ENCODE results near the gene ENDOV. TPM values are rescaled to one million over a fixed set of nuclear protein-coding genes. Genes with fewer than 3 reads are reported as not detected.

Gene ENDOV
- total RNA-seq, 4 donors from 2014 or later, result 9.1 to 14.7 (median 13.0) TPM

- intact Hi-C loops (cut with DNase I), result loop anchor here (5.0 to 10.0 kb wide), 2 partner anchors 436 to 554 kb away; no protein-coding TSS in a partner anchor
- Histone ChIP-seq H3K27ac (replicated peaks in 1 of 4) (no peak overlapping the region), H3K9me3 (no peaks in the 10 kb centered on the region), H3K4me3 (no peak overlapping the region), H3K27me3 (no peaks in the 10 kb centered on the region), H3K4me1 (peaks cover 3 to 14% (median 9%) of the 10 kb centered on the region in 4 donors), H3K36me3 (peaks cover 3 to 41% (median 23%) of the 10 kb centered on the region in 4 donors)
- WGBS, result 91% methylated on average over 6 of the region's 12 CpGs
- DNase-seq (ENCODE audit: extremely low spot score), result no peak
- TF ChIP-seq, protein P1, sequence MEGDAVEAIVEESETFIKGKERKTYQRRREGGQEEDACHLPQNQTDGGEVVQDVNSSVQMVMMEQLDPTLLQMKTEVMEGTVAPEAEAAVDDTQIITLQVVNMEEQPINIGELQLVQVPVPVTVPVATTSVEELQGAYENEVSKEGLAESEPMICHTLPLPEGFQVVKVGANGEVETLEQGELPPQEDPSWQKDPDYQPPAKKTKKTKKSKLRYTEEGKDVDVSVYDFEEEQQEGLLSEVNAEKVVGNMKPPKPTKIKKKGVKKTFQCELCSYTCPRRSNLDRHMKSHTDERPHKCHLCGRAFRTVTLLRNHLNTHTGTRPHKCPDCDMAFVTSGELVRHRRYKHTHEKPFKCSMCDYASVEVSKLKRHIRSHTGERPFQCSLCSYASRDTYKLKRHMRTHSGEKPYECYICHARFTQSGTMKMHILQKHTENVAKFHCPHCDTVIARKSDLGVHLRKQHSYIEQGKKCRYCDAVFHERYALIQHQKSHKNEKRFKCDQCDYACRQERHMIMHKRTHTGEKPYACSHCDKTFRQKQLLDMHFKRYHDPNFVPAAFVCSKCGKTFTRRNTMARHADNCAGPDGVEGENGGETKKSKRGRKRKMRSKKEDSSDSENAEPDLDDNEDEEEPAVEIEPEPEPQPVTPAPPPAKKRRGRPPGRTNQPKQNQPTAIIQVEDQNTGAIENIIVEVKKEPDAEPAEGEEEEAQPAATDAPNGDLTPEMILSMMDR (IDR thresholded peaks at IDR 0.05), result no peak
- TF ChIP-seq EP300 (IDR thresholded peaks at IDR 0.05) (no peak), POLR2A (IDR thresholded peaks at IDR 0.05; ENCODE audit: low read depth) (no peak), POLR2AphosphoS5 (IDR thresholded peaks at IDR 0.05) (no peak)
These were observed 13.4 kb downstream of the ENDOV start for GRCh38 chr17:80428363-80428762.

- intact Hi-C loops (cut with DNase I), result loop anchor here (5.0 to 10.0 kb wide), 2 partner anchors 436 to 554 kb away; no protein-coding TSS in a partner anchor
- H3K9me3 ChIP-seq, result no peaks in the 10 kb centered on the region
- DNase-seq (ENCODE audit: extremely low spot score), result no peak
- WGBS, result 88% methylated on average over 6 of the region's 11 CpGs
- H3K4me3 ChIP-seq, result no peak overlapping the region
- no peaks in the 10 kb centered on the region for H3K27me3 ChIP-seq
- no peak overlapping the region for H3K27ac ChIP-seq (replicated peaks in 1 of 4)
- H3K36me3 ChIP-seq, result peaks cover 3 to 43% (median 23%) of the 10 kb centered on the region in 4 donors
- H3K4me1 ChIP-seq, result peaks cover 0 to 11% (median 9%) of the 10 kb centered on the region in 4 donors
- no peak for TF ChIP-seq EP300 (IDR thresholded peaks at IDR 0.05)
- TF ChIP-seq POLR2A (IDR thresholded peaks at IDR 0.05; ENCODE audit: low read depth), result no peak
- no peak for TF ChIP-seq POLR2AphosphoS5 (IDR thresholded peaks at IDR 0.05)
- TF ChIP-seq, protein P1 (IDR thresholded peaks at IDR 0.05), result no peak
These were observed 13.8 kb downstream of the ENDOV start for GRCh38 chr17:80428796-80429195.

DNA sequence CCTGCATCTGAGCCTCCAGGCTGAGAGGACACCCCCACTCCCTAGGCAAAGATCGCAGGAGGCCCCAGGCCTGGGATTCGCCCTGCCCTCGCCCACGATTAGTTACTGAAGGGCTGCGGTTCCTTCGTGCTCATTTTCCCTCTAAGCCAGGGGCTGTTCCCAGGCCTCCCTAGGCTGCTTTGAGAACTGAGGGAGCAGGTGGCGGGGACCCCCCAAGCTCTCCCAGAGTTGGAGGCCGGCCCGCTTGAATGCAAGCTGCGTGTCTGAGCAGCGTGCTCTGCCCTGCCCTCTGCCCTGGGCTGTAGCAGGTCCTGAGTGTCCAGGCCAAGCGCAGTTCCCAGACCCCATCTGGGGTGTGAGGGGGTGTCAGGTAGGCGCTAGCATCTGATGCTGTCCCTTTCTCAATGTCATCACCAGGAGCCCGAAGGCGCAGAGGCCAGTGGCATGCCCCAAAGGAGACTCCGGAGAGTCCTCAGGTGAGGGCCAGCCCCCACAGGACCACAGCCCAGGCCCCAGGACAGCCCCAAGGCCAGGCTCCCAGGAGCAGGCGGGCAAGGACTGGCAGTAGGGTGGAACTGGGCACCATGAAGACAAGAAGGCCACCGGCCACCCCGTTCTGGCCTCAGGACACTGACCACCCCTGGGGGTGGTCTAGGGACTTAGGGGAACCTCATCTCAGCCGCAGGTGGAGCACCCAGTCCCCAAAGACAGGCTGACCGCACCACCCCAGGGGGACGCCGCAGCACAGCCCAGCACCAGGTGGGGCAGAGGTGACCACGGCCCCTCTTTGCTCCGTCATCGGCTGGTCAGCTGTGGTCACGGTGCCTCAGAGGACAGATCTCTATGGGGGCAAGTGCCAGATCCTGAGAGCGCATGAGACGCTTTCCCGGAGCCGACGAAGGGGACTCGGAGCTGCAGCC lies 14.6 kb downstream of the ENDOV start:
- Histone ChIP-seq H3K4me3 (no peak overlapping the region), H3K27ac (replicated peaks in 1 of 4) (no peak overlapping the region), H3K27me3 (no peaks in the 10 kb centered on the region), H3K36me3 (peaks cover 3 to 43% (median 23%) of the 10 kb centered on the region in 4 donors), H3K9me3 (no peaks in the 10 kb centered on the region), H3K4me1 (peaks cover 0 to 11% (median 9%) of the 10 kb centered on the region in 4 donors)
- intact Hi-C loops (cut with DNase I), result loop anchor here (5.0 to 10.0 kb wide), 2 partner anchors 435 to 553 kb away; no protein-coding TSS in a partner anchor
- DNase-seq (ENCODE audit: extremely low spot score), result no peak
- TF ChIP-seq POLR2AphosphoS5 (IDR thresholded peaks at IDR 0.05) (no peak), EP300 (IDR thresholded peaks at IDR 0.05) (no peak), POLR2A (IDR thresholded peaks at IDR 0.05; ENCODE audit: low read depth) (no peak)
- TF ChIP-seq, protein P1 (IDR thresholded peaks at IDR 0.05), result no peak
- 91% methylated on average over 26 of the region's 33 CpGs for WGBS

GRCh38 chr17:80430446-80431245 lies 15.7 kb downstream of the ENDOV start:
- no peak for DNase-seq (ENCODE audit: extremely low spot score)
- Histone ChIP-seq H3K4me1 (peaks cover 0 to 11% (median 9%) of the 10 kb centered on the region in 4 donors), H3K4me3 (no peak overlapping the region), H3K27me3 (no peaks in the 10 kb centered on the region), H3K9me3 (no peaks in the 10 kb centered on the region), H3K36me3 (peaks cover 3 to 43% (median 23%) of the 10 kb centered on the region in 4 donors), H3K27ac (replicated peaks in 1 of 4) (no peak overlapping the region)
- TF ChIP-seq EP300 (IDR thresholded peaks at IDR 0.05), result no peak
- intact Hi-C loops (cut with DNase I), result no loop called here
- 89% methylated on average over 9 of the region's 15 CpGs for WGBS
